ENCODE results near the gene HMGN1. TPM values are rescaled to one million over a fixed set of nuclear protein-coding genes. Genes with fewer than 3 reads are reported as not detected.

Gene HMGN1
- total RNA-seq, 1 donor from 2014 or later = 409 TPM

DNA sequence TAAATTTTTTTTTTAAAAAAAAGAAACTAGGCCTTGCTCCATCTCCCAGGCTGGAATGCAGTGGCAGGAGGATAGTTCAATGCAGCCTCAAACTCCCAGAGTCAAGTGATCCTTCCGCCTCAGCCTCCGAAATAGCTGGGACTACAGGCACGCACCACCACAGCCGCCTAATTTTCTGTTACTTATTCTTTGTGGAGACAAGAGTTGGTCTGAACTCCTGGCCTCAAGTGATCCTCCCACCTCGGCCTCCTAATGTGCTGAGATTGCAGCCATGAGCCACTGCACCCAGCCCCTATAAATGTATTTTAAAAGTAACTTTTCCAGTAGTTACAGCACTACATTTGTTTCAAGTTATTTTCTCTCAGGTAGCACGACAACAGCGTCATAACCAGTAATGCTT, 37.7 kb downstream of the HMGN1 start:
- Mint-ChIP-seq H3K9me3 (ENCODE audit: unreplicated experiment) (no peaks in the 10 kb centered on the region), H3K27ac (ENCODE audit: unreplicated experiment) (no peak overlapping the region), H3K36me3 (ENCODE audit: low read depth, unreplicated experiment) (peaks cover 22% of the 10 kb centered on the region), H3K4me3 (ENCODE audit: unreplicated experiment) (peak overlapping the region; percentile 65), H3K27me3 (ENCODE audit: unreplicated experiment) (peaks cover 13% of the 10 kb centered on the region), H3K4me1 (ENCODE audit: unreplicated experiment) (peaks cover 14% of the 10 kb centered on the region)
- no peak for DNase-seq (ENCODE audit: low spot score)
- TF ChIP-seq, protein P1, sequence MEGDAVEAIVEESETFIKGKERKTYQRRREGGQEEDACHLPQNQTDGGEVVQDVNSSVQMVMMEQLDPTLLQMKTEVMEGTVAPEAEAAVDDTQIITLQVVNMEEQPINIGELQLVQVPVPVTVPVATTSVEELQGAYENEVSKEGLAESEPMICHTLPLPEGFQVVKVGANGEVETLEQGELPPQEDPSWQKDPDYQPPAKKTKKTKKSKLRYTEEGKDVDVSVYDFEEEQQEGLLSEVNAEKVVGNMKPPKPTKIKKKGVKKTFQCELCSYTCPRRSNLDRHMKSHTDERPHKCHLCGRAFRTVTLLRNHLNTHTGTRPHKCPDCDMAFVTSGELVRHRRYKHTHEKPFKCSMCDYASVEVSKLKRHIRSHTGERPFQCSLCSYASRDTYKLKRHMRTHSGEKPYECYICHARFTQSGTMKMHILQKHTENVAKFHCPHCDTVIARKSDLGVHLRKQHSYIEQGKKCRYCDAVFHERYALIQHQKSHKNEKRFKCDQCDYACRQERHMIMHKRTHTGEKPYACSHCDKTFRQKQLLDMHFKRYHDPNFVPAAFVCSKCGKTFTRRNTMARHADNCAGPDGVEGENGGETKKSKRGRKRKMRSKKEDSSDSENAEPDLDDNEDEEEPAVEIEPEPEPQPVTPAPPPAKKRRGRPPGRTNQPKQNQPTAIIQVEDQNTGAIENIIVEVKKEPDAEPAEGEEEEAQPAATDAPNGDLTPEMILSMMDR (IDR thresholded peaks at IDR 0.05; ENCODE audit: unreplicated experiment) = no peak

DNA sequence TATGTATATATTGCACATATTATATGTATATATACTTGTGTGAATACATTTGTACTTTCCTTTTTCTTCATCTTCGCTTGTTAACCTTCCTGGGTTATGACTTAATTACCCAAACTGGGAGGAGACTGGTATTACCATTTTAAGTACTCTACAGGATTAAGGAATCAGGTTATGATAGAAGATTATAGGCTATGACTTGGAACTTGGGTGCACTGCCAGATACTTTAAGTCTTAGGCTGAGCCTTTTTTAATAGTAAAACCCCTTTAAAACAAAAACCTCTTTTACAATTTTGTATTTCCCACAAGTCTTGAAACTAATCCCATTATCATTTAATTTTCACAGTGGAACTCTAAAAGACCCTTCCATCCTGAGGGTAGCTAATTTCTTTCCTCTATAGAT, 41.4 kb downstream of the HMGN1 start:
- TF ChIP-seq, protein P1 (IDR thresholded peaks at IDR 0.05; ENCODE audit: unreplicated experiment) = no peak
- Mint-ChIP-seq H3K36me3 (ENCODE audit: low read depth, unreplicated experiment) (peaks cover 21% of the 10 kb centered on the region), H3K27ac (ENCODE audit: unreplicated experiment) (no peak overlapping the region), H3K27me3 (ENCODE audit: unreplicated experiment) (peaks cover 8% of the 10 kb centered on the region), H3K4me1 (ENCODE audit: unreplicated experiment) (peaks cover 7% of the 10 kb centered on the region), H3K9me3 (ENCODE audit: unreplicated experiment) (no peaks in the 10 kb centered on the region), H3K4me3 (ENCODE audit: unreplicated experiment) (no peak overlapping the region)
- DNase-seq (ENCODE audit: low spot score) = no peak

DNA sequence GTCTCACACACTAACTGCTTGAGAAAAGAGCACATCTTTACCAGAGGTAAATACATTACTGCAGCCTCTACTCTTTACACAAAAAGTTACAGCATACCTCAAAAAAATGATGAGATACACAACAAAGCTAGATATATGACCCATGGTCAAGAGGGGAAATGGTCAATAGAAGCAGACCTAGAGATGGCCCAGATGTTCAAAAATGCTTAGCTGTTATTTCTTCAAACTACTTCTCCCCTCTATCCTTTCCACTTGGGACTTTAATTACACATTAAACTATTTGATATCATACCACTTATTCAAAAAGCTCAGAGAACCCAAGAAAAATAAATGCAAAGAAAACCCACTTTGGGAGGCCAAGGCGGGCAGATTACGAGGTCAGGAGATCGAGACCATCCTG, 48.3 kb downstream of the HMGN1 start:
- Mint-ChIP-seq H3K27ac (ENCODE audit: unreplicated experiment) (no peak overlapping the region), H3K4me1 (ENCODE audit: unreplicated experiment) (no peaks in the 10 kb centered on the region), H3K4me3 (ENCODE audit: unreplicated experiment) (peak overlapping the region; percentile 63), H3K36me3 (ENCODE audit: low read depth, unreplicated experiment) (peaks cover 30% of the 10 kb centered on the region), H3K27me3 (ENCODE audit: unreplicated experiment) (no peaks in the 10 kb centered on the region), H3K9me3 (ENCODE audit: unreplicated experiment) (no peaks in the 10 kb centered on the region)
- TF ChIP-seq, protein P1 (IDR thresholded peaks at IDR 0.05; ENCODE audit: unreplicated experiment) = no peak
- DNase-seq (ENCODE audit: low spot score) = no peak

DNA sequence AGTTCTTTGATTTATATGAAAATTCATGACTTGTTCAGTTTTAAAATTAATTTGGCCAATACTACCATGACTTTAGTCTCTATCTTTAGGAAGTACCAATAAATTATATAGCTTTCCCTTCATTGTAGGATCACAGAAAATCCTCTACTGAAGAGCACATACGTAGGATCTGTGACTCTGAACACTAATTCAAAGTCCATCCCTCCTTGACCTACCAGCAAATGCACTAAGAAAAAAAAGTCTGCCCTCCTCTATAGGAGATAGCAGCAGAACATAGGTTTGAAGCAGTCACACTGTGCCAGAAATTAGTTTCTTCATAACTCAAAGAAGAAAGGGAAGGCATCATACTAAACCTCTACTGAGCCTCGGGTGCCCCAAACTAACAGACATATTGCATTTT, 52.0 kb downstream of the HMGN1 start:
- Mint-ChIP-seq H3K27ac (ENCODE audit: unreplicated experiment) (no peak overlapping the region), H3K36me3 (ENCODE audit: low read depth, unreplicated experiment) (peaks cover 40% of the 10 kb centered on the region), H3K4me1 (ENCODE audit: unreplicated experiment) (no peaks in the 10 kb centered on the region), H3K4me3 (ENCODE audit: unreplicated experiment) (no peak overlapping the region), H3K27me3 (ENCODE audit: unreplicated experiment) (no peaks in the 10 kb centered on the region), H3K9me3 (ENCODE audit: unreplicated experiment) (no peaks in the 10 kb centered on the region)
- DNase-seq (ENCODE audit: low spot score) = no peak
- TF ChIP-seq, protein P1 (IDR thresholded peaks at IDR 0.05; ENCODE audit: unreplicated experiment) = no peak

Other genes starting within 250 kb of the HMGN1 start
- gene PSMG1, start 165.6 kb downstream of the HMGN1 start, total RNA-seq (ENCODE audit: unreplicated experiment) = 36.8 TPM
- 43.8 TPM for gene BRWD1, start 35.5 kb downstream of the HMGN1 start, total RNA-seq (ENCODE audit: unreplicated experiment)
- gene LCA5L, start 96.7 kb upstream of the HMGN1 start, total RNA-seq (ENCODE audit: unreplicated experiment) = 0.59 TPM
- 3.4 TPM for gene SH3BGR, start 102.9 kb upstream of the HMGN1 start, total RNA-seq (ENCODE audit: unreplicated experiment)